AG04450 (cell line): ENCODE measurements around the gene JPH4. TPM values are rescaled to one million over a fixed set of nuclear protein-coding genes. Genes with fewer than 3 reads are reported as not detected.

Experiments
- CTCF ChIA-PET: fragments of 300-600, 350-600 bp; formaldehyde crosslinking; extraction: SDS; loops from one replicate; lab custom pipeline; 2022; ENCODE audit warnings: antibody characterized with exemption, inconsistent platforms; lab: Charles Lee
- POLR2A ChIA-PET: fragments of 350-600 bp; formaldehyde crosslinking; extraction: SDS; loops from one replicate; lab custom pipeline; 2021; ENCODE audit warnings: antibody characterized with exemption, inconsistent platforms; lab: Yijun Ruan, JAX
- DNase-seq: peaks from one replicate; pipeline ENCODE4 v3.0.0-alpha.2; 2011; ENCODE audit warnings: low read depth, low spot score
- H3K27ac ChIP-seq: one replicate; pipeline ENCODE4 v1.5.1; 2012; ENCODE audit warnings: low read depth, low read length, control low read depth
- H3K27me3 ChIP-seq: one replicate; pipeline ENCODE4 v1.6.0; 2012; ENCODE audit warnings: low read length; ENCODE audit not compliant: control insufficient read depth, insufficient read depth
- H3K4me3 ChIP-seq: 2 replicates; pipeline ENCODE4 v1.5.1; 2011; ENCODE audit warnings: mild to moderate bottlenecking, low read depth, low read length, control low read depth
- H3K9me3 ChIP-seq: 2 replicates; pipeline ENCODE4 v1.5.1; 2012; ENCODE audit warnings: low read length; ENCODE audit not compliant: control insufficient read depth, insufficient read depth
- CTCF ChIP-seq: IDR thresholded peaks from 2 replicates; pipeline ENCODE4 v1.5.1; 2011; ENCODE audit warnings: low read depth, low read length, control low read depth, inconsistent platforms
- polyA plus RNA-seq: library from polyadenylated mRNA; depleted of rRNA; stranded (reverse); fragments of >200 nt; gene quantifications from 2 replicates; pipeline ENCODE4 v1.2.3, GENCODE V29; 2011

JPH4 gene
- polyA plus RNA-seq, 1 experiment: not detected

DNA sequence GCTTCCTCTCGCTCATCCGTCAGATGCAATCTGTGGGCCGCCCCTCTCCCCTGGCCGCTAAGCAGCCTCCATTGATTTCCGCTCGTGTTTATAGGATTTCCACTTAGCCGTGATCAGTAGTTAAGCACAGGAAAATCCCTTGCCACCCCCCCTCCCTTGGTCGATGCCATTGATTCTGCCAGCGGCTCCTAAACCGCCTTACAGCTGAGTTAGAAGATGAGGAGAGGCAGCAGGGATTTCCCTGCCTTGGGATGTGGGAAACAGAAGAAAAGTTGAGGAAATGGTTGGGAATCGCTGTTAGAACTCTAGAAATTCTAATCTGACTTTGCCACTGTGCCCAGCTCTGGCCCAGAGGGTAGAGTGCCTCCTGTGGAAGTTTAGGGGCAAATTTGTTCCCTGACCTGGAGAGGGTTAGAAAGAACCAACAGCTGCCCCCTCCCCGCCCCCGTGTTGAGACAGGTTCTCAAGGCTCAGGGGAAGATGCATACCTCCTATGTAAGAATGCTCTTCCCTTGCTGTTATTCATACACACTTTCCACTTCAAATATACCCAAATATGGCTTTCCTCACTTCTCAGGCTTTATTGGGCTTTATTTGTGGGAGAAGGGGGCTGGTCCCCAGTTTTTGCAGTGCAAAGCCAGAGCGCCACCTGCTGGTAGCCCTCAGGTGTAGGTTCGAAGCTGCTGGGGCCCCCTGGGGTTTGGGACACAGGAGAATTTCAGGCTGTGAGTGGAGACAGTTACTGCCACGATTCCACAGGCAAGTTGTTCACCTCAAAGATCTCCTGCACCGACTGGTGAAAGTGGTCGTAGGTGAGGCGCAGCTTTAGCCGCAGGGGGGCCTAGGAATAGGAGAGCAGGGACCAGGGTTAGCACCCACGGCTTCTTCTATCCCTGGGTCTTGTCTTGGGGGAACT lies 19.3 kb downstream of the JPH4 start:
- Histone ChIP-seq H3K9me3 (no peaks in the 10 kb centered on the region), H3K27ac (no peak overlapping the region), H3K4me3 (no peak overlapping the region), H3K27me3 (no peaks in the 10 kb centered on the region)
- peak; percentile 27 for DNase-seq
- ChIA-PET POLR2A (interaction anchor here (0.6 kb wide), 1 partner anchor 259 kb away, joined by 5 read pairs; no protein-coding TSS in a partner anchor), CTCF (interaction anchor here (0.6 to 8.1 kb wide), 19 partner anchors 9 to 351 kb away, joined by 3 to 330 read pairs (median 4); no protein-coding TSS in a partner anchor)
- TF ChIP-seq CTCF: peak; percentile 94

DNA sequence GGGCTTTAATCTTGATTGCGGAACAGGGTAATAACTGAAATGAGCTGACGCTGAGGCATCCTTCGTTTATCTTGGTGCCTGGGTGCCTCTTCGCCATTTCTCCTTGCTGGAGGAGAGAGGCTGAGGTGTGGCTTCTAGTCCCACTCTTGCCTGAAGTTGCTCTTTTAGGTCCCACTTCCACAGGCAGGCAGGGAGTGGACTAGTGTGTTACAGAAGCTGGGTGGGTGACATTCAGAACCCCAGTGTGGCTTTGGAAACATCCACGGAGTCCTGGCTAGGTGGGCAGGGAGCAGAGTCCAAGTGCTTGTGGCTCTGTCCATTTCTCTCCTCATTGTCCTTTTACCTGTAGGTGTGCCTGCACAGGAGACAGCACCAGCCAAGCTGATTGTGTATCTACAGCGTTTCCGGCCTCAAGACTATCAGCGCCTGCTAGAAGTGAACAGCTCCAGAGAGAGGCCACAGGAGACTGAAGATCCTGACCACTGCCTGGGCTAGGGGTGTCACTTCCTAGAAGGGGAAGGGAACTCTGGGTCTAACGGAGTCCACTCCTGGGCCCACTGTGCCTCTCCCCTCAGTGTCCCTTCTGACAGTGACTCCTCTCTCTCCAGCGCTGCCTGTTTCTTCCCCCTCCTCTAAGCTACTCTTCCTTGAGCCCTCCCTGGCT lies 20.1 kb downstream of the JPH4 start:
- Histone ChIP-seq H3K27ac (no peak overlapping the region), H3K9me3 (no peaks in the 10 kb centered on the region), H3K4me3 (no peak overlapping the region), H3K27me3 (no peaks in the 10 kb centered on the region)
- DNase-seq: no peak
- CTCF ChIA-PET: interaction anchor here (0.6 to 8.1 kb wide), 11 partner anchors 10 to 271 kb away, joined by 3 to 330 read pairs (median 8); no protein-coding TSS in a partner anchor
- TF ChIP-seq CTCF: no peak
- POLR2A ChIA-PET: interaction anchor here (0.6 to 1.0 kb wide), 2 partner anchors 84 to 258 kb away, joined by 5 read pairs; no protein-coding TSS in a partner anchor

- Histone ChIP-seq H3K27me3 (no peaks in the 10 kb centered on the region), H3K4me3 (no peak overlapping the region), H3K27ac (no peak overlapping the region), H3K9me3 (no peaks in the 10 kb centered on the region)
- no peak for TF ChIP-seq CTCF
- no peak for DNase-seq
- CTCF ChIA-PET: interaction anchor here (0.8 to 8.1 kb wide), 3 partner anchors 74 to 87 kb away, joined by 3 to 330 read pairs (median 5); no protein-coding TSS in a partner anchor
- POLR2A ChIA-PET: interaction anchor here (1.0 kb wide), 1 partner anchor 84 kb away, joined by 5 read pairs; no protein-coding TSS in a partner anchor
These were observed 20.6 kb downstream of the JPH4 start for GRCh38 chr14:23557946-23558345.

DNA sequence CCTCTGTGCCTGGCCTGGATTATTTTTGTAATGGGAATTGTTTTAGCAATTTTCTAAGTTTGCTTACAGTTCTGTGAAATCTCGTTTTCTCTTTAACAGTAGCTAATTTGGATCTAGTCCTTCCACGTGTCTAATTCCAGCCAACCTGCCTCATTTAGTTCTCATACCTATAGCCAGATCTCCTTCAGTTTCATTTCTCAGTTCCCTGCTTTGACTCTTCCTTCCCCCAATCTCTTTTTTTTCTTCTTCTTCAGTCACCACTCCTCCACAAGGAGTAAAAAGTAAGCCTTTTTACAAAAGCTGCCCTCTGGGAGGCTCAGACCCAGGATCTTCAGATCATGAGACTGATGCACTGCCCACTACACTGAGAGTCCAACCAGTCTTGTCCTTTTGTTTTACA lies 21.1 kb downstream of the JPH4 start:
- Histone ChIP-seq H3K4me3 (no peak overlapping the region), H3K27ac (no peak overlapping the region), H3K9me3 (no peaks in the 10 kb centered on the region), H3K27me3 (no peaks in the 10 kb centered on the region)
- no peak for DNase-seq
- no peak for TF ChIP-seq CTCF
- CTCF ChIA-PET: interaction anchor here (0.8 to 8.1 kb wide), 2 partner anchors 74 to 79 kb away, joined by 3 to 330 read pairs; no protein-coding TSS in a partner anchor
- POLR2A ChIA-PET: interaction anchor here (0.6 to 1.0 kb wide), 3 partner anchors 83 to 531 kb away, joined by 3 to 5 read pairs (median 3); partner anchors contain the start of gene PABPN1
